ENCODE measurements around the gene KIFC3. TPM values are rescaled to one million over a fixed set of nuclear protein-coding genes. Genes with fewer than 3 reads are reported as not detected.
"Not testable (repeated sequence)": the region's sequence is repeated elsewhere in the genome, so short reads cannot be mapped to it uniquely, and the experiment has no call there.

KIFC3 gene
- total RNA-seq, 1 experiment from 2014 or later = 12.2 TPM

- DNase-seq (ENCODE audit: low spot score) = no peak
Observed at GRCh38 chr16:57753448-57754353, 48.6 kb downstream of the KIFC3 start.

- DNase-seq (ENCODE audit: low spot score) = no peak
Observed at GRCh38 chr16:57752581-57753447, 49.5 kb downstream of the KIFC3 start.

- DNase-seq (ENCODE audit: low spot score) = no peak
Observed at GRCh38 chr16:57752203-57752580, 50.1 kb downstream of the KIFC3 start.

GRCh38 chr16:57751539-57752202 is 50.6 kb downstream of the KIFC3 start:
- DNase-seq (ENCODE audit: low spot score) = no peak

GRCh38 chr16:57750796-57751538 is 51.3 kb downstream of the KIFC3 start:
- DNase-seq (ENCODE audit: low spot score) = no peak

GRCh38 chr16:57749856-57750452 is 52.3 kb downstream of the KIFC3 start:
- no peak for DNase-seq (ENCODE audit: low spot score)

GRCh38 chr16:57749101-57749692 is 53.1 kb downstream of the KIFC3 start:
- DNase-seq (ENCODE audit: low spot score) = no peak

GRCh38 chr16:57748596-57748995 is 53.7 kb downstream of the KIFC3 start:
- DNase-seq (ENCODE audit: low spot score) = no peak

- DNase-seq (ENCODE audit: low spot score) = no peak
Observed at GRCh38 chr16:57747996-57748395, 54.3 kb downstream of the KIFC3 start.

- DNase-seq (ENCODE audit: low spot score) = no peak
Observed at GRCh38 chr16:57747496-57747895, 54.8 kb downstream of the KIFC3 start.

- DNase-seq (ENCODE audit: low spot score) = no peak
Observed at GRCh38 chr16:57747091-57747490, 55.2 kb downstream of the KIFC3 start.

GRCh38 chr16:57746316-57746715 is 56.0 kb downstream of the KIFC3 start:
- not testable (repeated sequence) for DNase-seq (ENCODE audit: low spot score)

- no peak for DNase-seq (ENCODE audit: low spot score)
Observed at GRCh38 chr16:57745768-57746167, 56.5 kb downstream of the KIFC3 start.

GRCh38 chr16:57744642-57744903 is 57.7 kb downstream of the KIFC3 start:
- no peak for DNase-seq (ENCODE audit: low spot score)

- DNase-seq (ENCODE audit: low spot score) = no peak
Observed at GRCh38 chr16:57743886-57744641, 58.2 kb downstream of the KIFC3 start.

- no peak for DNase-seq (ENCODE audit: low spot score)
Observed at GRCh38 chr16:57743458-57743857, 58.8 kb downstream of the KIFC3 start.

- no peak for DNase-seq (ENCODE audit: low spot score)
Observed at GRCh38 chr16:57742543-57742942, 59.7 kb downstream of the KIFC3 start.

GRCh38 chr16:57741660-57742191 is 60.6 kb downstream of the KIFC3 start:
- no peak for DNase-seq (ENCODE audit: low spot score)

- DNase-seq (ENCODE audit: low spot score) = no peak
Observed at GRCh38 chr16:57740423-57741071, 61.7 kb downstream of the KIFC3 start.

Data from H4 (cell line).